NCI-H345 (cell line): ENCODE results near the gene ACSM4.
"Not testable (repeated sequence)": the region's sequence is repeated elsewhere in the genome, so short reads cannot be mapped to it uniquely, and the experiment has no call there.

Experiments used
- DNase-seq: peaks from one replicate; lab custom pipeline; 2025; lab: John Stamatoyannopoulos, UW

The ACSM4 gene

DNA sequence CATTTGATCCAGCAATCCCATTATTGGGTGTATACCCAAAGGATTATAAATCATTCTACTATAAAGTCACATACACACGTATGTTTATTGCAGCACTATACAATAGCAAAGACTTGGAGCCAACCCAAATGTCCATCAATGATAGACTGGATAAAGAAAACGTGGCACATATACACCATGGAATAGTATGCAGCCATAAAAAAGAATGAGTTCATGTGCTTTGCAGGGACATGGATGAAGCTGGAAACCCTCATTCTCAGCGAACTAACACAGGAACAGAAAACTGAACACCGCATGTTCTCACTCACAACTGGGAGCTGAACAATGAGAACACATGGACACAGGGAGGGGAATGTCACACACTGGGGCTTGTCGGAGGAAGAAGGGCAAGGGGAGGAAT lies 33.9 kb downstream of the ACSM4 start:
- not testable (repeated sequence) for DNase-seq

DNA sequence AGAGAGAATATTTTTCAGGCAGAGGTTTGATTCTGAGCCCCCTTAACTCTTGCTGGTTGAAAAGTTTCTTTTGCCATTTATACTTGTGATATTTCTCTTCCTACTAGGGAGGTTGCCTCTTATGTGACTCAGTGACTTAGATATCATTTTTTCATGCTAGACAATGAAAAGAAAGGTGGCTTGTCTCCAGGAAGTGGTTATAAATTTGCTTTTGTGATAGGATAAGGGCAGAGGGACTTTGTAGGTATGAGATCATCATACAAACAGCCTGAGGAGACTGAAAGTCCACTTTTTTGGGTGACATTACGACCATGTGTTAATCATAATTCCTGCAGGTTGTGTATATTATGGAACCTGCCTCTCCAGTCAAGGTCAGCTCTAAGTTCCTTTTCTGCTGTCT lies 35.8 kb downstream of the ACSM4 start:
- DNase-seq: no peak

DNA sequence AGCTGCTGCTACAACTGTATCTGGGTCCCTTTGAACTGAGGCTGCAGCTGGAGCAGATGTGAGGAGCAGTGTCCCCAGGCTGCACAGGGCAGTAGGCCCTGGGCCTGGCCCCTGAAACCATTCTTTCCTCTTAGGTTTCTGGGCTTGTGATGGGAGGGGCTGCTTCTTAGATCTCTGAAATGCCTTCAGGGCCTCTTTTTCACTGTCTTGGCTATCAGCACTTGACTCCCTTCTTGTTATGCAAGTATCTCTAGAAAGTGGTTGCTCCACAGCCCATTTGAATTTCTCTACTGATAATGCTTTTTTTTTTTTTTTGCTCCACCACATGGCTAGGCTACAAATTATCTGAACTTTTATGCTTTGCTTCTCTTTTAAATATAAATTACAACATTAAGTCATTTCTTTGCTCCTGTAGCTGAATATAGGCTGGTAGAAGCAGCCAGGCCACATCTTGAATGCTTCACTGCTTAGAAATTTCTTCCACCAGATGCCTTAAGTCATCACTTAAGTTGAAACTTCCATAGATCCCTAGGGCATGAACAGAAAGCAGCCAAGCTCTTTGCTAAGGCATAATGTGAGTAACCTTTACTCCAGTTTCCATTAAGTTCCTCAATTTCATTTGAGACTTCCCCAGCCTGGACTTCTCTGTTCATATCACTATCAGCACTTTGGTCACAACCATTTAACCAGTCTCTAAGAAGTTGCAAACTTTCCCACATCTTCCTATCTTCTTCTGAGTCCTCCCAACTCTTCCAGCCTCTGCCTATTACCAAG lies 41.1 kb downstream of the ACSM4 start:
- no peak for DNase-seq

DNA sequence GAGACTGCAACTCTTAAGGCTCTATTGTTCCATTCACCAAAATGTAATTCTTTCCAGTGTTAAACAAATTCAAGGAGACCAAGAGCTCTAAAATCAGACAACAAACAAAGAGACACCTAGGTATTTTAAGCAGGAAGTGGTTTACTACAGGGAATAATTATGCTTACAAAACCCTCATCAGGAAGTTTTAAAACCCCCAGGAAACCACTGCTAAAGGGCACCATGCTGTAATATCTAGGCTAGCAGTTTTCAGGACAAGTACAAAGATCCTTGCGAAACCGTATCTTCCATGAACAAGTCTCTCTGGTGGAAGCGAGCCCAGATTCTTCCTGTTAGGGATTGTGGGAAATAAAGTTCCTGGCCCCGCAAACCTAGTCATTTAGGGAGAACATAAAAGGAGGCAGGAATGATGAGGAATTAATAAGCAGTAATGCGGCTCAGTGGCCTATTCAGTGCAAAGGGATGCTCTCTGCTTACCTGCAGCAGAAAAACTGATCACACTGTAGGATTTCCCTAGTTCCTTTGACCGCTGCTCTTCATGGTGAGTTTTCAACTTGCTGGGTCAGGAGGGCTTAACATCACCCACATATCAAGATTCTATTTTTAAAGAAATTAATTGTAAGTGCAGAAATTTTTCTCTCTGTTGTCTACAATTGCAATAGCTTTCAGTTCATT lies 42.8 kb downstream of the ACSM4 start:
- no peak for DNase-seq

DNA sequence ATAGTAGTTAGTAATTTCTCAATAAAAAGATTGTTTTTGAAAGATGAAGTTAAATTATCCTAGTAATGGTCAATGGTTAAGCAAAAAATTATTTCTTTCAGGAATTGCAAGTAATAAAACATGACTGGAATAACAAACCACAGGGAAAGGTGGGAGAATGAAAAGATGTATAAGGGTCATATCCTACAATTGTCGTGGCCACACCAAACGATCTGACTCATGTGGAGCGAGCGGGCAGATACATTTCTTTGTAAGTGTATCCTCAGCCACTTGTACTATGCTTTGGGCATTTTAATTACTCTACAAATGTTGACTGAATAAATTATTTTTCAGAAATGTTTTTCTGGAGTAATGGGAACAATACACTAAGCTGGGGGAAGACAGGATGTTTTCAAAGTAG lies 45.5 kb downstream of the ACSM4 start:
- DNase-seq: no peak

DNA sequence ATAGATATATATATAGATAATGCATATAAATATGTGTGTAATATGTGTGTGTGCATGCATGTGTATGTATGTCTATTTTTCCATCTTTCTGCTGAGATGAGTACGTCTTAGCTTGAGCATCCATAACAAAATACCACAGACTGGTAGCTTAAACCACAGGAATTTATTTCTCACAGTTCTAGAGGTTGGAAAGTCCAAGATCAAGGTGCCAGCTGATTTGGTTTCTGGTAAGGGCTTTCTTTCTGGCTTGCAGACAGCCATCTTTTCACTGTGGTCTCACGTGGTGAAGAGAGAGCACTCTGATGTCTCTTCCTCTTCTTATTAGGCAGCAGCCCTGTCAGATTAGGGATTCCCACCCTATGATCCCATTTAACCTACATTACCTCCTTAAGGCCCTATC lies 47.3 kb downstream of the ACSM4 start:
- no peak for DNase-seq

DNA sequence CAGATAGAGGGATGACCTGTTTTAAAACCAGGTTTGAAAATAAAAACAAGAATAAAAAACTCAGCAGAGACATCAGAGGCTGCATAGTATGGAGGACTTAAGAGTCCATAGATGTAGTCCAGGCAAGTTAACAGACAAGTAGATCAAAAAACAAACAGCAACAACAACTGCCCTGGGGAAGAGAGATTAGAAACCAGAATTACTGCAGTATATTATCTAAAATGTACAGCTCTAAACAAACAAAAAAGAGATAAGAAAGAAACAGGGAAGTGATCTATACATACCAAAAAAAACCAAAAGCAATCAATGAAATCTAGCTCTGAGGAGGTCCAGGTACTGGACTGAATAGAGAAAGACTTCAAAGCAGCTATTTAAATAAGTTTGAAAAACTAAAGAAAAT lies 48.8 kb downstream of the ACSM4 start:
- DNase-seq: no peak

DNA sequence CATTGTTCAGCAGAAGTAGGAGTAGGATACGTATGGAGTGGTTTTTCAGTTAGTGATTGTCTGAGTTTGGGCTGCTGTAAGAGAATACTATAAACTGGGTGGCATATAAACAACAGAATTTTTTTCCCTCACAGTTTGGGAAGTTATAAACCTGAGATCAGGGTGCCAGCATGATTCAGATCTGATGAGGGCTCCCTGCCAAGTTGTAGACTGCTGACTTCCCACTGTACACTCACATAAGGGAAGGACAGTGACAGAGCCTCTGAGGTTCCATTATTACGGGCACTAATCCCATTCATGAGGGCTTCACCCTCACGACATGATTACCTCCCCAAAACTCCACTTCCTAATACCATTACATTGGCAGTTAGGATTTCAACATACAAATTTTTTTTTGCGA lies 50.7 kb downstream of the ACSM4 start:
- DNase-seq: no peak

DNA sequence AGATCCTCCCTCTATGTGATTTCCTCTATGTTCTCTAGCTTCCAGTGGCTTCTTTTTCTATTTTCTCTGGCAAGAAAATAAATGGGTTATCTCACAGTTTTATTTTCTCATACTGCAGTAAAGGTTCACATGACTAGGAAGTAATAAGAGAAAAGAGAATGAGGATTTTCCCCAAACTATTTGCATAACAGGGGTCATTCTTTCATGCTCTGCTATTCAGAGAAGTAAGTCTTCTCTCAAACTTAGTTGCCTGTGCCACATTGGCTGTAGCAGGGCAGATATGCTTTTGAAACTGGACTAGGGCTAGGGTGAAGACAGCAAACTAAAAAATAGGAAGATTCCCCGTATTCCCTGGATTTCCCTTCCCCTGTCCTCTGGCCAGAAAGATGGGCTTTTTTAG lies 57.4 kb downstream of the ACSM4 start:
- DNase-seq: no peak

DNA sequence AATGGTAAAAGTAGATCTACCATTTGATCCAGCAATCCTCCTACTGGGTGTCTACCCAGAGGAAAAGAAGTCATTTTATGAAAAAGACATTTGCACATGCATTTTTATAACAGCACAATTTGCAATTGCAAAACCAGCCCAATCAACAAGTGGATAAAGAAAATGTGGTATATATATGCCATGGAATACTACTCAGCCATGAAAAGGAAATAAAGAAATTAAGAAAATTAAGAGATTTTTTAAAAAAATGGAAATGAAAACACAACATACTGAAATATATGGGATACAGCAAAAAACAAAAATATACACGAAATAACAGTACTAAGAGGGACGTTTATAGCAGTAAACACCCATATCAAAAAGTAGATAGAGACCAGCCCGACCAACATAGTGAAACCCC lies 58.9 kb downstream of the ACSM4 start:
- DNase-seq: no peak

DNA sequence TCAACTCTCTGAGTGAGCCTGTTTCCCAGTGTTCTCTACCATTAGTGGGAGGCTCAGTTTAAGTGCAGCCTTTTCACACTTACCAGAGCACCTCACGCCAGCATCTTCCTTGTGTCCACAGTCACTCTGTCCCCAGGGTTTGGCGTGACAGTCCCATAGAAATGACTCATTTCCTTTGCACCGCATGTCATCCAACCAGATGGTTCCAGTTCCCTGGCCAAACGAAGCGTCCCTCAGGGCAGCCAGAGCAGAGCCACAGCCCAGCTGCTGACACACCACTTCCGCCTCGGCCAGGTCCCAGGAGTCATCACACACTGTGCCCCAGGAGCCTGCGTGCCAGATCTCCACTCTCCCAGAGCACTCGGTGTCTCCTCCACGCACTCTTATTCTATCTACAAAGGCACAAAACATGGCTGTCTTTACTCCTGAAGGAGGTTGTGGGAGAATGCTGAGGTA lies 65.4 kb downstream of the ACSM4 start:
- DNase-seq: no peak

DNA sequence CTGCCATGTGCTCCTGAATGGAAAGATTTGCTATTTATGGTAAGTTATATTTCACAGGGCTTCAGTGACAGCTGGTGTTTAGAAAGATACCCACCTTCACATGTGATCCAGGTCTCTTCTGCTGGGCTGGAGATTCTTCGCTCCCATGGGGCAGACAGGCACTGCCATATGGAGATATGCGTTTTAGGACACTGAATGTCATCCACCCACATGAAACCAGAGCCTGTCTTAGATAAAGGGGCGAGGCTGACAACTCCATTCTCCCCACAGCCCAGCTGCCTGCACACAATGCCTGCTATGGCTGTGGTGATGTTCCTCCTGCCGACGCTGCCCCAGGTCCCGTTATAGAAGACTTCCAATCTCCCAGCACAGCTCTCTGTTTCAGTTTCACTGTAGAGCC lies 69.4 kb downstream of the ACSM4 start:
- DNase-seq: no peak

DNA sequence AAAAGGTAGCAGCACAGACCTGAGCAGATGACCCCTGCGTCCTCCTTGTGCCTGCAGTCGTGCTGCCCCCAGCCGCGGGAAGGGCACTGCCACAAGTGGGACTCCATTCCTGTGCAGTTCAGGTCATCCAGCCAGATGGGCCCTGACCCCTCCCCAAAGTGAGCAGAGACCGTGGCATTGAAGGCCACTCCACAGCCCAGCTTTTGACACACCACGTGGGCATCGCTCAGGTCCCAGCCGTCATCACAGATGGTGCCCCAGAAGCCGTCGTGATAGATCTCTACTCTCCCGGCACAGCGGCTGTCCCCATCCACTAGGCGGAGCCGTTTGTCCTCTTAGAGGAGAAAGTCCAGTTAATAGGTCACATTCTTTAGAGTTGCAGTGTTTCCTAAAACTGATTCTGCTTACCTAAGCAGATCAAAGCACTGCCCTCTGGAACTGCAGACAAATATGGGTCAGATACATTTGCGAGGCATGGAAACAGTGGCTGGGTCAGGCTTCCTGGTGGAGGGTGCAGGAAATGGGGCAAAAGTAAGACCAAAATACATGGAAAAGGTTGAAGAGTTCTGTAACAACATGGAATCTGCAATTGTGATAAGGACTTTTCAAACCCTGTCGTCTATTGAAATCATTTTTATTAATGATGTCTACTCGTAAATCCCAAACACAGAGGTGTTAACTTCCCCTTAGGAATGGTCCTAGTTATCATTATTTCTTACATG lies 70.7 kb downstream of the ACSM4 start:
- DNase-seq: no peak

DNA sequence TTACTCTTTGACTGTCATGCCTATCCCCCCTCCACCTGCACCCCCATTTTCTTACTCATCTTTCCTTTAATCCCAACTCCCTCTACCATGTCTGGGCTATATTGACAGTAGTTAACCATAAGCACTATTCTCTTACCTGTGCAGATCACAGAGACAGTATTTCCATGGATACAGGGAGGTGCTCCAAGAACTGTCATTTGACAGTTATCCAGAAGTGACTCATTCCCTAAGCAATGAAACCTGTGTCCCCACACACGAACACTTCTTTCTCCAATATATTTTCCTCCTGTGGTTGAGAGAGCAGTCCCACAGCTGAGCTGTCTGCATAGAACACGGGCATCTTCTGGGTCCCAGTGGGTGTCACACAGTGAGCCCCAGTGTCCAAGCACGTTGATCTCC lies 71.3 kb downstream of the ACSM4 start:
- no peak for DNase-seq

DNA sequence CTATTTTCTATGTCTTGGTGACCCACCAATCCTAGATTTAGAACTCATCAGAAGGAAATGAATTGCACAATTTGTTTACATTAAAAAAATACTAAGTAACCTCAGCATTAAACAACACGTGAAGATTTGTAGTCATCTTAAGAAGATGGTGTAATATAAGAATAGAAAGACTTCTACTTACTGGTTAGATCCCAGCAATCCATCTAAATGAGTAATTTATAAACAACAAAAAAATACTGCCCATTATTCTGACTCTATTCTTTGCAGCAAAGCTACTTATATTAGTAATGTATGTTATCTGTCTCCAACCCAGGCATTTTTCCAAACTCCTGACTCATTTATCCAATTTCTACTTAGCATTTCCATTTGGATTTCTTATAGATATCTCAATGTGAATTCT lies 72.3 kb downstream of the ACSM4 start:
- no peak for DNase-seq
